Stimulated activated memory B cell treated with anti-CD40 and anti-IgM and Interleukin-4, amounts not matched to agents 10 μg/mL and 1 μg/mL and 100 μg/mL, for 72 hours (primary cell): Measurements from ENCODE around the gene MALSU1.

ENCODE experiments used
- ATAC-seq: fragments of 150-1000 bp; cut with Tn5 transposase; 2 replicates; pipeline ENCODE4 v1.10.0; 2021
- H3K27ac Mint-ChIP-seq: one replicate; pipeline ENCODE4 v1.8.0; 2022; ENCODE audit warnings: mild to moderate bottlenecking, mixed read lengths
- H3K27me3 Mint-ChIP-seq: one replicate; pipeline ENCODE4 v1.8.0; 2022; ENCODE audit warnings: mixed read lengths
- H3K36me3 Mint-ChIP-seq: one replicate; pipeline ENCODE4 v1.8.0; 2022; ENCODE audit warnings: mixed read lengths
- H3K4me1 Mint-ChIP-seq: one replicate; pipeline ENCODE4 v1.8.0; 2022; ENCODE audit warnings: mixed read lengths
- H3K4me3 Mint-ChIP-seq: one replicate; pipeline ENCODE4 v1.8.0; 2022; ENCODE audit warnings: mild to moderate bottlenecking, moderate library complexity, mixed read lengths
- H3K9me3 Mint-ChIP-seq: one replicate; pipeline ENCODE4 v1.8.0; 2022; ENCODE audit warnings: mixed read lengths

Gene MALSU1

DNA sequence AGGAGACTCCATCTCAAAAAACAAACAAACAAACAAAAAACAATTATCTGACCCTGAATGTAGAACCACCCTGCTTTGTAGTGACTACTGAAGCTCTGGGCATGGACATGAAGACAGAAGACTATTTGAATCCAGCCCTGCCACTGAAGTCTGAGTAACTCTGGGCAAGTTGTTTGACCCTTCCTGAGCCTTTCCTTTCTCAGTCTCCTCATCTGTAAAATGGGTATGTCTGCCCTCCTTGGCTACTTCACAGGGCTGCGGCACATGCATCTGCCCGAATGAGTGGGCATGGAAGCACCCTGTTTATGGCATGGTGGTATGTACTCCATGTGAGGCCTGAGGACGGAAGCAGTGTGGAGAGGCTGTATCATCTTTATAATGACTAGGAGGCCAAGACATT, 22.2 kb upstream of the MALSU1 start:
- H3K27me3 Mint-ChIP-seq, result no peaks in the 10 kb centered on the region
- no peaks in the 10 kb centered on the region for H3K9me3 Mint-ChIP-seq
- H3K36me3 Mint-ChIP-seq, result no peaks in the 10 kb centered on the region
- no peak for ATAC-seq
- no peak overlapping the region for H3K4me3 Mint-ChIP-seq
- no peak overlapping the region for H3K27ac Mint-ChIP-seq
- peaks cover 11% of the 10 kb centered on the region for H3K4me1 Mint-ChIP-seq

DNA sequence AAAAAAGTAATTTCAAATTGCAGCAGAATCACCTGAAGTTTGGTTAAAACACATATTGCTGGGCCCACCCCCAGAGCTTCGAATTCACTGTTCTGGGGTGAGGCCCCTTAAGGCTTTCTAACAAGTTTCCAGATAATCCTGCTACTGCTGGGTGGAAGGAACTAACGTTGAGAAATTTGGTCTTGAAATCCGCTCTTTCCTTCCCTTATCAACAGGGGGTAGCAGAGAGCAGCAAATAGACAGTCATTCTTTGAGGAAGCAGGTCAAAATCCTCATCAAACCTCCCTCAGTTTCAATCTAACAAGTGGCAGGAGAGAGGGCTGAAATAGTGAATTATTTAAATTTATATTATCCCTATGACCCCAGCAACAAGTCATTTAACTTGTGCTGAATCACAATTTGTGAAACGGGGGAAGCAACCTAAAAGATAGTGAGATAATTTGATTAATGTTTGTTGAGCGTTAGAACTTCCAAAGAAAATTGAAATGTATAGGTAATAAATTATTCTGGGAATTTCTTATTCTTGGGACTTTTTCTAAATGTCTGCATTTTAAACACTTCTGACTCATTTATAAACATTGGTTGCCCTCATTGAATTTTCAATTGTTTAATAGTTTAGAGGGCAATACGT, 21.7 kb upstream of the MALSU1 start:
- H3K27ac Mint-ChIP-seq, result no peak overlapping the region
- ATAC-seq, result peak; percentile 48

DNA sequence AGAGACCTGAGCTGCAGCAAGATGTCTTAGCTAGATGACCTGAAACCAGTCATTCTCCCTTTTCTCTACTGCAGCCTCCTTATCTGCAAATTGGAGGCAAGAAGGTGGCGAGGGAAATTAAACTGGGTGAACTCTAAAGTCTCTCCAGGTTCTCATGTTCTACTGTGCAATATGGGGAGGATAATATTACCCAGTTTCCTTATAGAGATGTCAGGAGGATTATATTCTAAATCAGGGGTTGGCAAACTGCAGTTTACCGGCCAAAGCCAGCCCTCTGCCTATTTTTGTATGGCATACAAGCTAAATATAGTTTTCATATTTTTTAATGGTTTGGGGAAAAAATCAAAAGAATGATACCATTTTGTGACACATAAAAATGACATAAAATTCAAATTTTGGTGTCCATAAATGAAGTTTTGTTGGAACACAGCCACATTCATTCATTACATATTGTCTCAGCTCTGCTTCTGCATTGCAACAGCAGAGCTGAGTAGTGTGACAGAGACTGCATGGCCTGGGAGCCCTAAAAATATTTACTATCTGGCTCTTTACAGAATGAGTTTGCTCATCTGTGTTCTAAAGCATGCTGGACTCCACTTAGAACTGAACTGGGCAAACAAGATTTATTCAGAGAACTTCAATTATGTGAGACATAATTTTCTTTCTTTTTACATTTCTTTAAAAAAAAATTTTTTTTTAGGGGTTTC, 19.2 kb upstream of the MALSU1 start:
- Mint-ChIP-seq H3K27me3 (no peaks in the 10 kb centered on the region), H3K4me1 (no peaks in the 10 kb centered on the region), H3K9me3 (no peaks in the 10 kb centered on the region), H3K27ac (no peak overlapping the region), H3K4me3 (no peak overlapping the region), H3K36me3 (no peaks in the 10 kb centered on the region)
- ATAC-seq, result no peak

More for the DNA sequence above, 21.7 kb upstream of the MALSU1 start:
- no peaks in the 10 kb centered on the region for H3K27me3 Mint-ChIP-seq
- peaks cover 11% of the 10 kb centered on the region for H3K4me1 Mint-ChIP-seq
- H3K9me3 Mint-ChIP-seq, result no peaks in the 10 kb centered on the region
- no peak overlapping the region for H3K4me3 Mint-ChIP-seq
- no peaks in the 10 kb centered on the region for H3K36me3 Mint-ChIP-seq

DNA sequence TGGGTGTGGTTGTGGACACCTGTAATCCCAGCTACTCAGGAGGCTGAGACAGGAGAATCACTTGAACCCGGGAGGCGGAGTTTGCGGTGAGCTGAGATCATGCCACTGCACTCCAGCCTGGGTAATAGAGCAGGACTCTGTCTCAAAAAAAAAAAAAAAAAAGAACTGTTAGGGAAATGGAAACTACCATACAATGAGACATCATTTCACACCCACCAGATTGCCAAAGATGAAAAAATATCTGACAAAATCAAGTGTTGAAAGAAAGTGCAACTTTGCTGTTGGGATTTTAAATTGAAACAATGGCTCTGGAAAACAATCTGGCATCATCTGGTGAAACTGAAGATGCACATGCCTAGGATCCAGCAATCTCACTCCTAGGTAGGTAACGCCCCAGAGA, 16.1 kb upstream of the MALSU1 start:
- no peaks in the 10 kb centered on the region for H3K9me3 Mint-ChIP-seq
- no peak overlapping the region for H3K4me3 Mint-ChIP-seq
- no peaks in the 10 kb centered on the region for H3K4me1 Mint-ChIP-seq
- H3K27me3 Mint-ChIP-seq, result no peaks in the 10 kb centered on the region
- H3K27ac Mint-ChIP-seq, result no peak overlapping the region
- H3K36me3 Mint-ChIP-seq, result no peaks in the 10 kb centered on the region
- no peak for ATAC-seq

DNA sequence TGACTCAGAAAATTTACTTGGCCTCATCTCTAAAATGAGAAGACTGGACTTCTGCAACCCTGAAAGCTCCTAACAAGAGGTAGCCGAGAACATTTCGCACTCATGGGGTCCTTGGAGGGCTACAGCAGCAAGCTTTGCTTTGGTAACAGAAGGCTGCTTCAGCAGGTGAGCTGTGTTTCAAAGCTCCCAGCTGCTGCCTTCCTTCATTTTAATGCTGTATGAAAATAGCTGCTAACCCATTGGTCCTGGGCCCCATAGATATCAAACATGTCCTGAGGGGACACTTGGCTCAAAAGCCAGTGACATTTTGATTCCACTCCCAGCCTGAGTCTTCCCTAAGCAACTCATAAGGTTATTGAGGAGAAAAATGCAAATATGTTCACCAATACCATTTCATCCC, 14.3 kb upstream of the MALSU1 start:
- Mint-ChIP-seq H3K27ac (no peak overlapping the region), H3K36me3 (no peaks in the 10 kb centered on the region), H3K4me1 (no peaks in the 10 kb centered on the region), H3K4me3 (no peak overlapping the region), H3K9me3 (no peaks in the 10 kb centered on the region), H3K27me3 (no peaks in the 10 kb centered on the region)
- no peak for ATAC-seq

DNA sequence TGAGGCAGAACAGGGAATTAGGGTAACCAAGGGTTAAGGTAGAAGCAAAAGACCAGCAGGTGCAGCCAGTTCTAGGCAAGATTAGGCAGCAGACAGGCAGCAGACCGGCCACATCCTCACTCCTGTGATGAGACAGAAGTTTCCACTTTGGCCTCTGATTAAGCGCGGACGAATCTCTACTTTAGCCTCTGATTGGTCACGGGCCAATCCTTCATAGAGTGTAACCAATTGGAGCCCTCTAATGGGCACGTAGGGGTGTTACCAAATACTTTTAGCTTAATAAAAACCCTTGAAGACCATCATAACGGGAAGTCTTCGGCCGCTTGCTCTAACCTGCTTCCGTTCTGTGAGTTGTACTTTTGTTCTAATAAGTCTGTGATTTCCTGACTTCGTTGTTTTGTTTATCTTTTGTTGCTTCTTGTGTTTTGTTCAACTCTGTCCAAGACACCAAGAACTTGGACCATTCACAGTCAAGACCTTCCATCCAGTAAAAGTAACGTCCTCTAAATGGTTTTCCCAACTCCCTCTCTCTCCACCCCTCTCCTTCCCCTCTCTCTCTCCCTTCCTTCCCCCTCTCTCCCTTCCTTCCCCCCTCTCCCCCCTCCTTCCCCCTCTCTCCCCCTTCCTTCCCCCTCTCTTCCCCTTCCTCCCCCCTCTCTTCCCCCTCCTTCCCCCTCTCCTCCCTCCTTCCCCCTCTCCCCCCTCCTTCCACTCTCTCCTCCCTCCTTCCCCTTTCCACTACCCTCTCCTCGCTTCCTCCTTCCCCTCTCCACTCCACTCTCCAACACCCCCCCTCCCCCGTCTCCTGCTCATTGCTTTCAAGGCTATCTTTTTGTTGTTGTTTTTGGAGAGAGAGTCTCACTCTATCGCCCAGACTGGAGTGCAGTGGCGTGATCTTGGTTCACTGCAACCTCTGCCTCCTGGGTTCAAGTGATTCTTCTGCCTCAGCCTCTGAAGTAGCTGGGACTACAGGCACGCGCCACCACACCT, 13.2 kb upstream of the MALSU1 start:
- ATAC-seq, result no peak
- Mint-ChIP-seq H3K9me3 (no peaks in the 10 kb centered on the region), H3K4me1 (no peaks in the 10 kb centered on the region), H3K4me3 (no peak overlapping the region), H3K36me3 (no peaks in the 10 kb centered on the region), H3K27me3 (no peaks in the 10 kb centered on the region), H3K27ac (no peak overlapping the region)

DNA sequence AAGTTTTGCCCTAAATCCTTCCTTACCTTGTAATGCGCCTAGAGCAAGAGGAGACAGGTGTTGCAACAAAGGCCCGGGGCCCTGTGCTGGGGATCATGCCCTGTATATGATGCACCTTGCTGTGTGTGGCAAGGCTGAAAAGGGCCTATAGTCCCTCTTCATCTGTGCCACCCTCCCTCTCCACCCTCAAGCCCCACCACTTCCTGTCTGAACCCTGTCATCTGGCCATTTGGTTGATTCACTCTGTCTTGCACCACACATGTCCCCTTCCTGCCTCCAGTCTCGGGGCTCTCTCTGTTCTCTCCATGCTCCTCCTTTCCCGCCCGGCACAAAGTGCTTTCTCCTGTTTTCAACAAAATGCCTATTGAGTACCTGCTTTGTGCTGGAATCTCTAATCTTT, 11.5 kb upstream of the MALSU1 start:
- no peaks in the 10 kb centered on the region for H3K4me1 Mint-ChIP-seq
- no peak overlapping the region for H3K27ac Mint-ChIP-seq
- peaks cover 7% of the 10 kb centered on the region for H3K27me3 Mint-ChIP-seq
- no peak for ATAC-seq
- no peak overlapping the region for H3K4me3 Mint-ChIP-seq
- H3K36me3 Mint-ChIP-seq, result no peaks in the 10 kb centered on the region
- no peaks in the 10 kb centered on the region for H3K9me3 Mint-ChIP-seq

DNA sequence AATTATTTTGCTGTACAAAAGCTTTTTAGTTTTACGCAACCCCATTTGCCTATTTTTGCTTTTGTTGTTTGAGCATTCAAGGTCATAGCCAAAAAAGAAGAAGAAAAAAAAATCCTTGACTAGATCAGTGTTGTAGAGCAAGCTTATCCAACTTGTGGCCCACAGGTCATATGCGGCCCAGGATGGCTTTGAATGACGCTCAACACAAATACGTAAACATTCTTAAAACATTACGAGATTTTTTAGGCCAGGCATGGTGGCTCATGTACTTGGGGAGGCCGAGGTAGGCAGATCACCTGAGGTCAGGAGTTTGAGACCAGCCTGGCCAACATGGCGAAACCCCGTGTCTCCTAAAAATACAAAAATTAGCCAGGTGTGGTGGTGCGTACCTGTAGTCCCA, 8.1 kb upstream of the MALSU1 start:
- no peaks in the 10 kb centered on the region for H3K9me3 Mint-ChIP-seq
- H3K27ac Mint-ChIP-seq, result no peak overlapping the region
- no peak overlapping the region for H3K4me3 Mint-ChIP-seq
- peaks cover 7% of the 10 kb centered on the region for H3K27me3 Mint-ChIP-seq
- no peaks in the 10 kb centered on the region for H3K4me1 Mint-ChIP-seq
- no peak for ATAC-seq
- H3K36me3 Mint-ChIP-seq, result no peaks in the 10 kb centered on the region

DNA sequence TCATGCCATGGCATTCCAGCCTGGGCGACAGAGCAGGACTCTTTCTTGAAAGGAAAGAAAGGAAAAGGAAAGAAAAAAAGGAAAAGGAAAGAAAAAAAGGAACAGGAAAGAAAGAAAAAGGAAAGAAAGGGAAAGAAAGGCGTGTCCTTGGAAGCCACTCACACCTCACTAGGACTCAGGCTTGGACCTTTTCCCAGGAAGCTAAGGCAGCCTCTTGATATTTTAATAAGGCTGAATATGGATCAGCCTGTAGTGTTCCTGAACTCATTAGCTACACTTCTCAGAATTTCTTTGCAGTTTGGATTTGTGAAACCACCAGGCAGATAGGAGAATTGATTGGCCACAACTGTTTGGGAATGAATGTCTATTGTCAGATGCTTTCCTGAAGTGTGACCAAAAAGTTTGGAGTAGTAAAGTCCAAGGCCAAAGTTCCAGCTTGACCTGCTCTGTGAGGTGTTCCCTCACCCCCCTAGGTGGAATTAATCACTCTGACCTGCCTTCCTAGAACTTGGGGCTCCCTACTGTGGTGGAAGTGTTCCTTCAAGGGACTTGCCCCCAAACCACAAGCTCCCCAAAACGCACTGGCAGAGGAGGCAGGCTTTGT, 7.1 kb upstream of the MALSU1 start:
- H3K27ac Mint-ChIP-seq, result no peak overlapping the region
- no peaks in the 10 kb centered on the region for H3K4me1 Mint-ChIP-seq
- no peak overlapping the region for H3K4me3 Mint-ChIP-seq
- H3K27me3 Mint-ChIP-seq, result peaks cover 7% of the 10 kb centered on the region
- H3K9me3 Mint-ChIP-seq, result no peaks in the 10 kb centered on the region
- H3K36me3 Mint-ChIP-seq, result no peaks in the 10 kb centered on the region
- no peak for ATAC-seq

DNA sequence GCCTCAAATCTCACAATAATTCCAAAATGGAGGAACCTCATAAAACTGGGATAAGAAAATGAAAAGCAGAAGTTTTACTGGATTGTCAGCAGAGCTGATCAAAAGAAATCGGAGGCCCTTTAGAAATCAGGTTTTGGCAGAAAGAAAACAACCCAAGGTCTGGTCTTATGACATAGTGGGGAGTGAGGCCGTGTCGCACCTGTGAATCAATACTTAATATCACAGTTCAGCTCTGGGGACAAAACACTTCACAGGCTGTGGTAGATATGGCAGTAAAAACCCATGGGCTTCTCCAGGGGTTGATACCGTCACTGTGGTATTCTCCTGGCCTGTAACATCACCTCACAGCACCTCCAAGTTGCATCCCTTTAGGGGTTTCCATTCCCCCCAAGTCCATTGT, 6.5 kb upstream of the MALSU1 start:
- no peaks in the 10 kb centered on the region for H3K36me3 Mint-ChIP-seq
- ATAC-seq, result no peak
- no peak overlapping the region for H3K4me3 Mint-ChIP-seq
- H3K4me1 Mint-ChIP-seq, result no peaks in the 10 kb centered on the region
- H3K27me3 Mint-ChIP-seq, result peaks cover 7% of the 10 kb centered on the region
- H3K27ac Mint-ChIP-seq, result no peak overlapping the region
- H3K9me3 Mint-ChIP-seq, result no peaks in the 10 kb centered on the region

DNA sequence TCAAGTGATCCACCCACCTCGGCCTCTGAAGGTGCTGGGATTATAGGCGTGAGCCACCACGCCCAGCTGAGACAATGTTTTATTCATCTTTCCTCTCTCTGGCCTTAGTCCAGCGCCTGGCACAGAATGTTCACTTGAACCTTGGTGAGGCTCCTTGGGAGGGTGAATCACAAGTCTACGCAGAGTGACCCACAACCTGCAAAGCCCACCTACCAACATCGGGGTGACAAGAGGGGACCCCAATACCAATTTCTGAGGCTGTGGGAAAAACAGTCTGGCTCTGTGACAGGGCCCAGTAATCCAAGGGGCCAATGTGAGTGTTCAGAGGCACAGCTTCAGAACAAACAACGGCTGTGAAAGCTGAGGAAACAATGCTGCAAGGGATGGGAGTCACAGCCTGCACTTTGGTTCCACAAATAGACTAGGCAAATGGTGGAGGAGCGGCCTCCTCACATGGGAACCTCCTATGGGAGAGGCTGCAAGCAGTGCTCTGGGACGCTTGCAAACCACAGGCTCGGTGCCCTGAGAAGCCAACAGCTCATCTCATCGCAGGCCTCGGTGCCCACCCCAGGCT, 5.6 kb upstream of the MALSU1 start:
- Mint-ChIP-seq H3K36me3 (no peaks in the 10 kb centered on the region), H3K4me3 (no peak overlapping the region), H3K27ac (no peak overlapping the region), H3K27me3 (peaks cover 7% of the 10 kb centered on the region), H3K9me3 (no peaks in the 10 kb centered on the region), H3K4me1 (no peaks in the 10 kb centered on the region)
- no peak for ATAC-seq

DNA sequence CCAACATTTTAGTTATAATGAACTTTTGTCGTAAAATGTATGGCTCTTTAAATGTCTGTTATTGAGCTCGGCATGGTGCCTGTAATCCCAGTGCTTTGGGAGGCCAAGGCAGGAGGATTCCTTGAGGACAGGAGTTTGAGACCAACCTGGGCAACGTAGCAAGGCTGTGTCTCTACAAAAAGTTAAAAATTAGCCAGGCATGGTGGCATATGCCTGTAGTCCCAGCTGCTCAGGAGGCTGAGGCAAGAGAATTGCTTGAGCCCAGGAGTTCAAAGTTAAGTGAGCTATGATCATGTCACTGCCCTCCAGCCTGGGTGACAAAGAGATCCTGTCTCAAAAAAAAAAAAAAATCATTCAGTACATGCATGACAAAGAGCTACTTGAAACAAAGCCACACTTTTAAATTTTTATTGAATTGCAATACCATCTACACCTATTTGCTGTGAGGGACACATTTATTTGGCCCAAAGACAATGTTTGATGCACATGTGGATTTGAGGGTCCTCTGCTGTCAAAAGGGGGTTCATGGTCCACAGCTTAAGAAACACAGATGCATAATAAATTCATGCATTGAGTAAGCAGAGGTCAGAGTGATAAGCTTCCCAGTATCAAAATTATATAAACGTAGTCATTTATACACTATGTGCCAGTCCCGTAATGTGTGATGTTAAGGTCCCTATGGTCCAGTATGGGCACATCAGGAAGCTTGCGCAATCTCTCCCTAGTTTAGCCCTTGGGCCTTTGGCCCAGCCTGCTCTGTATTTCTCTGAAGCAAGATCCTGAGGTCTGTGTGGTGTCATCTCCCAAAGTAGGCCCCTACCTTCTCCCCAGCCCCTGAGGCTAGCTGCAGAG, 4.4 kb upstream of the MALSU1 start:
- H3K36me3 Mint-ChIP-seq, result no peaks in the 10 kb centered on the region
- peaks cover 7% of the 10 kb centered on the region for H3K27me3 Mint-ChIP-seq
- no peak for ATAC-seq
- H3K27ac Mint-ChIP-seq, result no peak overlapping the region
- H3K4me3 Mint-ChIP-seq, result no peak overlapping the region
- H3K4me1 Mint-ChIP-seq, result peaks cover 4% of the 10 kb centered on the region
- no peaks in the 10 kb centered on the region for H3K9me3 Mint-ChIP-seq

DNA sequence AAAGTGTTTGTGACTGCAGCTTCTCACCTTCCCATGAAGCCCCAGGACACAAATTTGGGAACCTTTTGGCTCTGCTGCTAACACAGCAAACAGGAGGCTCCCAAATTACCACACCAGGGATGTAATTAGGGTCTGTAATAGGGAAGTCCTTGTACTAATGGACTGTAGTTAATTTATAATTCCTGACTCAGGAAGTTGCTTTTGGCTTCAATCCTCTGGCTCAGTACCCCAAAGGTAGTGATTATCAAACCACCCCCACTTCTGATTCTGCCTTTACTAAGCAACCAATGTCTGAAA, 3.8 kb upstream of the MALSU1 start:
- no peaks in the 10 kb centered on the region for H3K36me3 Mint-ChIP-seq
- no peak overlapping the region for H3K4me3 Mint-ChIP-seq
- no peaks in the 10 kb centered on the region for H3K9me3 Mint-ChIP-seq
- peaks cover 9% of the 10 kb centered on the region for H3K4me1 Mint-ChIP-seq
- no peak for ATAC-seq
- H3K27ac Mint-ChIP-seq, result no peak overlapping the region
- H3K27me3 Mint-ChIP-seq, result peaks cover 7% of the 10 kb centered on the region

DNA sequence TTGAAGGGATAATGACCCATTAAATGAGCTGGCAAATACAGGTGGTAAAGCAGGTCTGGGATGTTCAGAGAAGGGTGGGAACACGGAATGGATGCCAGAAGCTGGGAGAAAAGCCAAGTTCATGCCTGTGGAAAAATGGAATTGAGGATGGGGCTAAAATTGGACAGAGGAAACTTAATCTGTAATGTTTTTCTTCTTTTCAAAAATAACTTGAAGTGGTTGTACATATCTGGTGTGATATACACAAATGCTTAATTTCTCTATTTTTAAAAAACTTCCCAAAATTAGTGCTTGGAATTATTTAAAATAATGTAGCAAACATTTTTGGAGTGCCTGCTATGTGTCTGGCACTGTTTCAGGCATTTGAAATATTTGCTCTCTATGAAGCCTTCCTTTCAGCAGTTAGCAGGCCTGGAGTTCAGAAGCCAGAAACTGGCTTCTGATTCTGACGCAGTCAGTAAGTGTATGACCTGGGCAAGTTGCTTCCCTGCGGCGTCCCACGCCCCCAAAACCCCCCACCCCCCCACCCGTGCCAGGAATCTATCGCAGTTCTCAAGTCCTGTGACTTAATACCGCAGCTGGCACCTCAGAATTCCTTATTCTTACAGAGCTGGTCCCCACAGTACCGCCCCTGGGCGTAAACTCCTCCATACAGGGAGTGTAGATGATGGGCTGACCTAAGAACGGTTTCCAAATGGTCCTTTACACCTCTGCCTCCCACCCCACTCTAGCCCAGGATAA, 828 bp upstream of the MALSU1 start:
- Mint-ChIP-seq H3K4me1 (peaks cover 32% of the 10 kb centered on the region), H3K27me3 (no peaks in the 10 kb centered on the region), H3K9me3 (no peaks in the 10 kb centered on the region)

More for the DNA sequence above, 828 bp upstream of the MALSU1 start:
- H3K36me3 Mint-ChIP-seq, result peaks cover 15% of the 10 kb centered on the region
- no peak for ATAC-seq
- peak overlapping the region; percentile 81 for H3K4me3 Mint-ChIP-seq
- H3K27ac Mint-ChIP-seq, result peak overlapping the region; percentile 85
